GM19193 (cell line): ENCODE results near the gene TCP11L2.

Experiments
- POLR2A ChIP-seq: IDR thresholded peaks from 4 replicates; pipeline ENCODE4 v1.6.1; 2011; ENCODE audit not compliant: insufficient read depth, insufficient read length; ENCODE audit errors: extremely low read depth

Gene TCP11L2

GRCh38 chr12:106387848-106388377 lies 85.4 kb downstream of the TCP11L2 start:
- no peak for TF ChIP-seq POLR2A

DNA sequence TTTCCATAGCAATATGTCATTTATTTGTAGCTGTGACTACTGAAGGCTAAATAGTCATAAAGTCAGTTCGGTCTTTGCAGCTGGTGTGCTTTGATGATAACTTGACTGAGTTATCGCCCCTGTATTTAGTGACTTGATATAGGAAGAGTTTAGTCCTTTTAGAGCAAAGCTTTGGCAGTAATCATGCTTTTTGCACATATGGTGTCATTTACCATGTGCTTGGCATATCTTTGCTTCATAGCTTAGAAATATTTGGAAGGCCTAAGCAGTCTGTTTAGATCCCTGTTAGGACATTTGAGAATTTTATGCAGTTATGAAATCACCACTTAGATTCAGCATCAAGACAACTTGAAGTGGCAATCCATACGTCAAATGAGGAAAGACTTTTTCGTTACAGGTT lies 86.6 kb downstream of the TCP11L2 start:
- no peak for TF ChIP-seq POLR2A

DNA sequence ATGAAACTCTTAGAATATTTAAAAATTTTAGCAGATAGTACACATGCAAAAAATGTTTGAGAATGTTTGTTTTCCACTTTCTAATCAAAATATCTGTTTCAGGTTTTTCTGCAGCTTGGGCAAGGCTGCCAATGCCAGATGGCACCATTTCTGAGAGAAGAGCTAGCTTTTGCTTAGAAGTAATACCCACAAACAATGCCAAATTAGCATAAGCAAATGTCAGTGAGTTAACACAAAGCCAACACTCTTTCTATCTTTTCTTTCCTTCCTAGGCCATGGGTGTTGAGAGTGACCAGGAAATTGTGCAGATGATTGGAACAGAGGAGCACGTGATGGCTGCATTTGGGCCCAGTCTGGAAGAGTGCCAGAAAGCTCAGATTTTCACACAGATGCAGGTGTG lies 90.2 kb downstream of the TCP11L2 start:
- TF ChIP-seq POLR2A, result no peak
